GM19035 (cell line): ENCODE measurements around the gene ADAM22.
A peak's percentile ranks its signal among the peaks of the same experiment; 100 is the strongest.

Experiments used
- ATAC-seq: cut with Tn5 transposase; IDR thresholded peaks from one replicate; pipeline ENCODE4 v1.9.1; 2021; ENCODE audit not compliant: unreplicated experiment

ADAM22 gene

DNA sequence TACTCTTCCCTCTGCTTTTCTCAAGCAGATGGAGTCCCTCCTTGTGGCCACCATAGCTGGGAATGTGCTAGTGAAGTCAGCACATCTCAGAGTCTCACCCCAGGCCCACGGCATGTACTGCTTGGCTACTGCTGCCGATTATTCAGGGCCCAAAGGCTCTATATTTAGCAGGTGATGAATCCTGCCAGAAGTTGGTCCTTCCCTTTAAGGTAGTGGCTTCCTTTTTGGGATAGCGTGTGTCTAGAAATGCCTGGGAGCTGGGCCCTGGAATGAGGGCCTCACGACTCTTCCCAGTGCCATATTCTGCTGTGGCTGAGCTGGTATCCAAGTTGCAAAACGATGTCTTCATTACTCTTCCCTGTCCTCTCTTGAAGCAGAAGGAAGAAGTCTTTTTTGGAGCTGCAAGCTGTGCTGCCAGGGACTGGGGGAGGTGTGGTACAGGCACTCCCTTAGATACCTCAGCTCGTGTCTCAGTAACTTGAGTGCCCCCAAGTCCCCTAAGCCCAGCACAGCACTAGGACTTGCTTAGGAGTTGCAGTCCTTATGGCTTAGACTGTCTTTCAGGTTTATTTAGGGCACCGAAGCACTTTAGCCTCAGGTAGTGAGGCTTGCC, 100.1 kb downstream of the ADAM22 start:
- no peak for ATAC-seq

DNA sequence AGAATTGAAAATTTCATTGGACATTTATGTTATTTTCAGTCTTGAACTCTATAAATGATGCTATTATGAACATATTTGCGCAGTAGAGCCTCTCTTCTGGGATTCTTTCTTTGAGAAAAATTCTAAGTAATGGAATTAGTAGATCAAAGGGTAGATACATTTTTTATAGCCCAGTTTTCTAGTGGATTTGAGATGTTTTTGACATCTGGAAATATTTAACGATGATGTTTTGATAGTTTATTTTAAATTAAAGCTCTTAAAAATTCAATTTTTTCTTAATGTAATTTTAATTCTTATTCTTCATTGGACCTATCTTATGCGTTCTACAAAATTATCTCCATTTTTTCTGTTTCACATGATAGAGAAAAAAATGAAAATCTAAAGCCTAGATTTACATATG, 103.0 kb downstream of the ADAM22 start:
- no peak for ATAC-seq

DNA sequence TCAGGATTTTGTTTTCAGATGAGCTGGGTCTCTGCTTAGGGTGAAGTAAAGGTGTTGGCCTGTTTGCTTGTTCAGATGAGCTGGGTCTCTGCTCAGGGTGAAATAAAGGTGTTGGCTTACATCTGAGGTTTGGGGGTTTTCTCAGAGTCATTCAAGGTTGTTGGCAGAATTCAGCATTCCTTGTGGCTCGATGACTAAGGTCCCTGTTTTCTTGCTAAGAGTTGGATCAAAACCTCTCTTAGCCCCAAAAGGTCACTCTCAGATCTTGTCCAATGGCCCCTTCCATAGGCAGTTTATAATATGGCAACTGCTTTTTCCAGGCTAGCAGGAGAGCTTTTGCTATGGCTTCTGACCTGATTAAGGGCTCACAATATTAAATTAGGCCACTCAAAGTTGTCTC, 106.6 kb downstream of the ADAM22 start:
- no peak for ATAC-seq

DNA sequence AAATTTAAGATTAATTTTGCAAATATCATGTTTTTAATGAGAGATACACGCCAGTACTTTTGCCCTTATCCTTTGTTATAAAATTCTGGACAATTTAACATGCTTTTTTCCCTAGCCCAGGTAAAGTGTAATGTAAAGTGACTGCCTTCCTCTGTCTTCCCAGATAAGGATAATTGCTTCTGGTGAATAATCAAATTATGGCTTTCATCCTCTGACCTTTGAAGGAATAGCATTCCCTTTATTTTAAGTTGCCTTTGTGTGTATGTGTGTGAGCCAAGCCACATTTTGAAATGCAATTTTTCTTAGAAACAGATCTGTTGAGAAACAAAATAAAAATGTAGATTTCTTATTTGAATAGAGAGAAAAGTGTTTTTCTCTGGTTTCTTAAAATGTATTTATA, 107.5 kb downstream of the ADAM22 start:
- ATAC-seq, result no peak

DNA sequence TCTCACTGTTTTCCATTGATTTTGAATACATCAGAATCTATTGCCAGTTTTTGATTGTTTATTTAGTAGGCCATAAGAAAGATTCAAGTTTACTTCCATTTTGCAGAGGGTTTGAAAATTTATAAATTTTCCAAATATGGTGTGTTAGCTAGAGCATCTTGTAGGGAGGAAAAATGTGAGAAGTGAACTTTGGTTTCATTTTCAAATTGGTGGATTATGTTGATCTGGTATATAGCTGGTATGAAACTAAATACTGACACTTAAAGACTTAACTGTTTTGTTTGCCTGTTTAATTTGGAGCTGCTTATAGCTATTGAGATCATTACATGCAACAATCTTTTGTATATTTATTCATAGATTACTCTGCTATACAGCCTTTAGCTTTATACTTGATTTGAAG, 108.1 kb downstream of the ADAM22 start:
- peak; percentile 45 for ATAC-seq

DNA sequence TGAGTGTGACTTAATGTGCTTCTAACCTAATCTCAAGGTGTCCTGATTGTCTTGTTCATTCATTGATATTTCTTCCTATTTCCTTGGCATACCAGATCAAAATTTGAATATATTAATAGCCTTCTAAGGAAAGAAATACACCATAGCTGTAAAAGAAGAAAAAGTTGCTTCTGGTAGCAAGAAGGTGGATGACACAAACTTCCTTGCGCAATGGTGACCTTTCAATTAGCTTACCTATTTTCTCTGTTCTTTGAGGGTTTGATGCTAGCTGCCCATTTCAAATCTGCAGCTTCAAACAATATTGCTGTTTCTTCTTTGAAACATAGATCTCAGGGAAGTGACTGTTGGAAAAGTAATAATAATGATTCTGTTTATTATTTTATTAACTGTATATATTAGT, 108.8 kb downstream of the ADAM22 start:
- no peak for ATAC-seq

DNA sequence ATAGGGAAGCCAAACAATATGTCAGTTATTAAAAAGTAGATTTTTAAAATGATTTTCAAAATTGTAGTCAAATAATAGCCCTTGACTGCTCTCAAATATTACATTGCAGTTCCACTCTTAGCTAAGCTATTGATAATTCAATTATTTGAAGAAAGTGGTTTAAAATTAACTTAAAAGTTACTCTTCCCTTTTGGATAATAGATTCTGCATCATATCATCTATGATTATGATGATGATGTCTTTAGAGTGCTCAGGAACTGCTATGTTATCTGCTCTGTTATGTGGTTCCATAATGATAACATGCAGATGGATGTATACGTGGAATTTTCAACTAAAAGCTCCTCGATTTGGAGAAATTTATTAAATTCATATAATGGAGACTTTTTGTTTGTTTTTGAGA, 110.0 kb downstream of the ADAM22 start:
- ATAC-seq, result no peak

DNA sequence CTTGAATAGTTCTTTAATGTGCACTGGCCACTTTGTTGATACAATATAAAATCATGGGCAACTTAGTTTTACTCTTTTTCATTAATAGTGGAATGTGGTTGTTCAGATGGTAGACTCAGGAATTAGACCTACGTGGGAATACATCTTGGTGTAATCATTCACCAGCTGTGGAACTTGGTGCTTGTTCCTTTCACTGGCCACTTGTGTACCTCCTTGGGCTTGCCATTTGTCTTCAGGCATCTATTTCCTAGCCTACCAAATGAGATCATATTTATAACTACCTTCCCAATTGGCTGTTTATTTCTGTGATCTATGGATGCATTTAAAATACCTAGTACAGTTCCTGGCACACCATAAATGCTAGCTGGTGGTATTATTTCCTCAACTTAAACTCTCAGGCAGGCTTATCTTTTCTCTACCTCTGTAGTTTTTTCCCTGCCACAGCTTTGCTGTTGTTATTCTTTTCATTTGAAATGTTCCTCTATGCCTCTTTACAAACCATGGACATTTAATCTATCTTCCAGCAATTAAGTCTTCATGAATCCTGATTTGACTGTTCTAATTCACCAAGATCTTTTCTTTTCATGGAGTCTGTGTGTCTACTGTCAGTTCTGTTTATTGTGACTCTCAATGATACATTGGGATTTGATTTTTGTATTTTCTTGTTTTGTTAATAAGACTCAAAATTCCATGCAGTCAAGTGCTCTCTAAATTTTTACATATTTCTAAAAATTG, 113.0 kb downstream of the ADAM22 start:
- no peak for ATAC-seq

DNA sequence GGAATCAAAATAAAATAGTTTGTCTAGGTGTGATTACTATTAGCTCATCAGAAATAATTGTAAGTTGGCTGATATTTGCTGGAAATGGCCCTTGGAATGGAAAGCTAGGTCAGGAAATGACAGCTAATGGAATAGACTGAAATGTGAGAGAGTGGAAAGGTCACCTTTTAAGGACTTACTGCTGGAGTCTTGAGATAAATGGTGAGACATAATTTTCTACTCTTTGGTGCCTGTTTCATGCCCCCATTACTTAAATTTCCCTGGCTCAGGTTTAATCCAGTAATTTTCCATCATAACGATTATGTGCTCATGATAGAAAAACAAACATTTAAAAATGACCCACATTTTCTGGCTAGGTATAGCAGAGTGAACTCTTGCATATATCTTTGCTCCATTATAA, 123.6 kb downstream of the ADAM22 start:
- ATAC-seq, result no peak

DNA sequence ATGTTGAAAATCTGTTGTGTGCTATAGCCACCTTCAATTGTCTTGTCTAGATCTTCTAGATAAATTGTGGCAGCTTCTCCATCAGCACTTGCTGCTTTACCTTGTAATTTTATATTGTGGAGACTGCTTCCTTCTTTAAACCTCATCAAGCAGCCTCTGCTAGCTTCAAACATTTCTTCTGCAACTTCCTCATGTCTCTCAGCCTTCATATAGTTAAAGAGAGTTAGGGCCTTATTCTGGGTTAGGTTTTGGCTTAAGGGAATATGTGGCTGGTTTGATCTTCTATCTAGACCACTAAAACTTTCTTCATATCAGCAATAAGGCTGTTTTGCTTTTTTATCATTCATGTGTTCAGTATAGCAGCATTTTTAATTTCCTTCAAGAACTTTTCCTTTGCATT, 128.2 kb downstream of the ADAM22 start:
- no peak for ATAC-seq

DNA sequence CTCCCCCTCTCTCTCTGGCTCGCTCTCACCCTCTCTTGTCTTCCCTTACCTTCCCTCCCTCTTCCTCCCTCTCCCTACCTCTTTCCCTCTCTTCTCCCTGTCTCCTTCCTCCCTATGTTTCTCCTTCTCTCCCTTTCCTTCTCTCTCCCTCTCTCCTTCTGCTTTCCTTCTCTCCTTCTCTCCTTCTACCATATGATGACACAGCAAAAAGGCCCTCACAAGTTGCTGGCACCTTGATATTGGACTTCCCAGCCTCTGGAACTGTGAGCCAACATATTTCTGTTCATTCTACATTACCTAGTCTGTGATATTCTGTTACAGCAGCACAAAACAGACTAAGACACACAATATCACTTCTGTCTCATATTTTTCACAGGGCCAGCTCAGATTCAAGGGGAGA, 135.0 kb downstream of the ADAM22 start:
- ATAC-seq, result no peak

DNA sequence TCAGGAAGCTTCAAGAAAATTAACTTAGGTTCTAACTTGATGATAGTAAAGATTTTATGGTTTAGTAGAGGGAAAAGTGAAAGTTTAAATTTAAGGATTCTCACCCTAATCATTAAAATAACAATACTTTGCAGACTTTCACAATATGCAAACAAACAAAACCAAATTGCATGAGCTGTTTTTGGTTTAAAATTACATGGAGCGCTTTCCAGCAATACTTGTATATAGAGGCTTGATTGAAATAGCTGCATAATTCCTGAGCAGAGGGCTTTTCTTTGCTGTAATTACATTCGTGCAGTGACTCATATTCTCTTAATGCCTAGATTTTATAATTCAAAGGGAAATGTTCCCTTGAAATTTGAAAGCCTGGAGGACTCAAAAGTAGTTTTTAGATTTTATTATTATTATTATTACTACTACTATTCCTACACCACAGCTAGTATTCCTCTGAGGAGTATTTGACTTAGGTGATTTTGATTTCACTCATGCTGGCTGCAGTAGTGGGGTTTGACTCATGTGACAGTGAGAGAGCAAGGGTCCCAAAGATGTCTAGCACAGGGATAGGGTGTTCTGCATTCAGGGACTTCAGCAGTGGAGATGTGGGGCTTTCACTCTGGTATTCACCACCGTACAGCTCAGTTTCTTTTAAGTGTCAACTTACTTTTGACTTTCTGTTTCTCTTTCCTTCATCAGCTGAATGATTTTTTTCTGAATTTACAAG, 138.1 kb downstream of the ADAM22 start:
- ATAC-seq, result peak; percentile 87

DNA sequence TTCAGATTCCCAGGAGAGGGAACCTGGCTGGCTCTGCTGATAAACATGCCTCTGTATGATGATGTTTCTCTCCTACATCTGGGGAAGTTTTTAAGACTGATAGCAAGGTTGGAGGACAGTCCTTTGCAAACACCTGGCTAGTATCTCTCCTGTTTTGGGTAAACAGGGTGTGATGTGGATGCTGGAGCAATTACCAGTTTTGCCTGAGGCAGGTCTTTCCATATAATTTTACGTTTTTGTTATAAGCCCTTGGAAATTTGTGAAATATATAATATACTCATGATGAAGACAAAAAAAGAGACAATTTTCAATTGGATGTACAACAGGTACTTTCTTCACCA, 138.6 kb downstream of the ADAM22 start:
- ATAC-seq, result peak; percentile 38

DNA sequence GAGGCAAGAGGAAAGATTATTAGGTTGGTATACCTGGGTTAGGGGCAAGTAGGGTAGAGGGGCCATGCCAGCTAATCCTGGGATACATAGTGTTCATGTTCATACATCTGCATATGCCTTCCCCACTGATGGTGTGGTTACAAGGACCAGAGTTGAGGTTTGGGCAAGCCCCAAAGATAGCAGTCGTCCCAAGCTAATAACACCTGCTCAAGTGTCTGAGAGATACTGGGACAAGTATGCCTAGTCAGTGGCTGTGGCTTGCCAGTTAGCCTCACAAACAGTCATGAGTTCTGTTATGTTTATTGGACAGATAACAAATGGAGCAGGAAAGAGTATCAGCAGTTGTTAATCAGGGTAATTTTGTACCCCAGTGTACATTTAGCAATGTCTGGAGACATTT, 139.6 kb downstream of the ADAM22 start:
- no peak for ATAC-seq

DNA sequence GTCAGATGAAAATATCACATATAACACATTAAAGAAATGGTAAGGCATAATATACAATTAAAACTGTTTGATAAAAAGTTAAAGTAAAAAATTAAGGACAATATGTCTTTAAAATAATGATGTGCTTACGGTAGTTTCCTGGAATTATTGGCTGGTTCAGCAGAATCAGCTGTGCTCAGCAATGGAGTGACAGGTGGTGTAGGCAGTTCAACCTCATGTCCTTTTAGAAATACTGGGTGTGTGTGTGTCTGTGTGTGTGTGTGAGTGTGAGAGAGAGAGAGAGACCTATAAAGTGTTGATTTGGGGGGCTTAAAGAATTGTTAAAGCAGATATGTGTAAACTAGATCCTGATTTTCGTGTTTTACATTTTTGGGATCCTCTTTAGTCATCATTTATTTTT, 141.2 kb downstream of the ADAM22 start:
- ATAC-seq, result no peak

DNA sequence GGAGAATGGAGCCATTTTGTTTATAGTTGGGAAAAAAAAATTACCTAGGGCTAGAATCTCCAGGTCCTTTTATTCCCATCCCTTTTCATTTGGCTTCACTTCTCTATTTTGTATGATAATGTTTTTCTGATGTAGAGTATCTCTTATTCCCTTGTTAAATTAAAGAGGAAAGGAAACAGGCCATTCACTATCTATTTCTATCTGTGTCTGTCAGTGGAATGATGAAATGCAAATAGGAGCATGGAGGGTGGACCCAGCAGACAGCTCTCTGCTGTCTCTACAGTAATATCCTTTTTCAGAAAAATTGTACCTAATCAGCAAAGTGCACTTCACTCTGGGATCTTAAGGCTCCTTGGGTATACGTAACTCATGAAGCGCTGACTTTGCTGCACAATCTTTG, 149.8 kb downstream of the ADAM22 start:
- ATAC-seq, result no peak

DNA sequence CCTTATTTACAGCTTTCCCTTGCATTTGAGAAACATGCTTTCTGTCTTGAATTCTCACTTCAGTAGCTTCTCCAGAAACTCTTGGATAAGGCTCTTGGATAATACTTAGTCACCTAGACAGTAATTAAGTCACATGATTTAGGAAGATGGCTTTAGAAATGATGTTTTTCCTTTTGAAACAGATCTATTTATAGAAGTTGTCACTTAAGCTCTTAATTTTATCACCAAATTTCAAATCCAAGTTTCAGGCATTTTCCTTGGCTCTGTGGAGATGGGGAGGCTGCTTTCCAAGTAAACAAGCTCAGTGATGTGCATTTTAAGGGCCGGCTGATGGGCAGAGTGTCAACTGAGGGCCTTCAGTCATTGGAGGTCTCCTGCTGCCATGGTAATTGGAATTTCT, 155.5 kb downstream of the ADAM22 start:
- ATAC-seq, result no peak

DNA sequence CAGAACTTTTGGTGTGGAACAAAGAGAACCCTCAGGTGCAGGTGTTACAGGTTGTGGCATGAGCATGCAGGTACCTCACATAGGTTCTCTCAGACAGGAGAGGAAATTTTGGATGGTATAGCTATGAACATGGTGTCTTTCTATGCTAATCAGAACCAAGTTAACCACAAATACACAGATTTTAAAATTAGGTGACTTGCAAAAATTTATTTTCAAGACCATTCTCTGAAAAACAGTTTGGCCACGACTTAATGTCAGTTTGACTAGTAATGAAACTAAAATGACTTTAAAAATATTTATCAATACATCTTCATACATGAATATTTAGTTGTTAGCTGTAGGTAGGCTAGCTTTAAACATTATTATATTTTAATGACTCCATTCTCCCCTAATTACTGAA, 156.2 kb downstream of the ADAM22 start:
- ATAC-seq, result no peak

DNA sequence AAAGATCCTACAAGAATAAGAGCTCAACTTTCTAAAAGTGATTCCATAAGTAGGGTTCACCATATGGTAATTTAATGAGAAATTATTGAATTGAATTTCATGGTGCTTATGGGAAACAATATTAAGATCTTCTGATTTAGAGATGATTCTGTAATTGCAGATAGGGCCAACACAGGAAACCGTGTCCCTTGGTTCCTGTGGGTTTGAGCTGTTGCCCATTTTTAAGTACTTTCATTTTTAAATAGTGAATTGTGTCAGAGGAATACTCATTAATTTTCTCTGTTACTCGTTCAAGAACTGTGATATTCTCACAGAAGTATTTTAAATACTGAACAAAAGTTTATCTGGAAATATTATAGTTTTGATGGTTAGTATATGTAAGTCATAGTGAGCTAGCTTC, 156.6 kb downstream of the ADAM22 start:
- peak; percentile 55 for ATAC-seq

DNA sequence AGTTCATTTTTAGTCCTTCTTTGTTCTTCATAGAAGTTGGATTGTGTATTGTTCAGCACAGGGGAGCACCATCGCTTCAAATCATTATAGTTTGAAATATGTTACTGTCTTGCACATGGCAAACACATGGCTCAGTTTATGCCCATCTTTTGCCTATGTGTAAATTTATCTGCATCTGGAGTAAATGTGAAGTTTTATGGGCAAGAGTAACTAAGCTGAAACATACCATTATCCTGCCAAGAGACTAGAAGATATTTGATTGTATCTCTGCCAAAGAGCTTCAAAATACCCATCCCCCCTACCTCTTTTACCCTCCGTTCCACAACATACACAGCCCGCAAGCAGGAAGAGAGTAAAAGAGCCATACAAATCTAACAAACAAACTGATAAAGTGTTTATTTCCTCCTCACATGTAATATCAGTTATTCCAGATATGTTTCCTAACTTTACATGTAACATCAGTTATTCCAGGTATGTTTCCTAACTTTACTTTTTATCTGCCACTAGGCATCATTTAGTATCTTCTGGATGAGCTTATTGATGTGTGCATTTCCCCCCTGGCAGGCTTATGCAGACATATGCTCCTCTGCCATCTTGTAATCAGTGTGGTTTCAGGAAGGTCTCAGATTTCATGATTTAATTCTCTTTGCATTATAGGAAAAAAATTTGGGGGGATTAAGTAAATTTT, 158.1 kb downstream of the ADAM22 start:
- no peak for ATAC-seq

DNA sequence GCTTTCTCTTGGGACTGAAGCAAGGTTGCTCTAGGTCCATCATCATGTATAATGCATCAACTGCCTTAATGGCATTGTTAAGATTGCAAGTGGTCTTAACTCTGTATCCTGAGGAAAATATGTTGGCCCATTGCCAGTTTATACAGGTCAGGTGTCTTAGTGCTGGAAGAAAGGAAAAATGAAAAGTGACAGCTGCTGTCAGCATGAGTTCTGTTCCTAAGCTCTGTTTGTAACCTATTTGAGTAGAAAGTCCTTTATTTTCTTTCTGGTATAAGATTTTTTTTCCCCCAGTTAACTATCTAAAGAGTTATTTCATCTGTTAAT, 158.6 kb downstream of the ADAM22 start:
- ATAC-seq, result no peak

DNA sequence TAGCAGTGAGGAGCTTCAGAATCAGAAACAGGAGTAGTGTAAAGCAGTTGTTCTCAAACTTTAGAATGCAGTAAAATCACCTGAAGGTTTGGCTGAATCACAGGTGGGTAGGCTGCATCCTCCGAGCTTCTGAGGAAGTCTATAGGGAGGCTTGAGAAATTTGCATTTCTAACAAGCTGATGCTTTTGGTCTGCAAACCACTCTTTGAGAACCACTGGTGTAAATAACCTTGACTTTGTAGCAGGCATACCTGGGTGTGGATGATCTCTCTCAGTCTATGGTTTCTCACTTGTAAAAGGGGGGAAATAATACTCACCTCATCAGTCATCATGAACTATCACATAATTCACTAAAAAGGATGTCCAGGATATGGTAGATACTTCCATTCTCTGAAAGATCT, 167.7 kb downstream of the ADAM22 start:
- peak; percentile 85 for ATAC-seq
